H9 (cell line): Measurements from ENCODE around the gene BPIFB4. TPM values are rescaled to one million over a fixed set of nuclear protein-coding genes. Genes with fewer than 3 reads are reported as not detected.

Experiments used
- DNase-seq: peaks from one replicate; pipeline ENCODE4 v3.0.0-alpha.2; 2017
- H2AFZ ChIP-seq: one replicate; pipeline ENCODE4 v1.6.1; 2013; ENCODE audit warnings: mild to moderate bottlenecking, low read length, control low read depth, moderate library complexity
- H2AK5ac ChIP-seq: 2 replicates; pipeline ENCODE4 v1.6.1; 2013; ENCODE audit warnings: low read length, control low read depth, mixed read lengths; ENCODE audit not compliant: insufficient read length
- H2BK120ac ChIP-seq: one replicate; pipeline ENCODE4 v1.6.1; 2013; ENCODE audit warnings: low read depth, mild to moderate bottlenecking, low read length, control low read depth, inconsistent platforms; ENCODE audit not compliant: poor library complexity, severe bottlenecking
- H2BK12ac ChIP-seq: 2 replicates; pipeline ENCODE4 v1.6.1; 2013; ENCODE audit warnings: low read length, control low read depth, mixed read lengths, low read depth; ENCODE audit not compliant: insufficient read length
- H2BK15ac ChIP-seq: 2 replicates; pipeline ENCODE4 v1.6.1; 2013; ENCODE audit warnings: low read depth, low read length, control low read depth
- H2BK20ac ChIP-seq: one replicate; pipeline ENCODE4 v1.6.1; 2013; ENCODE audit warnings: low read depth, mild to moderate bottlenecking, low read length, control low read depth, inconsistent platforms; ENCODE audit not compliant: poor library complexity, severe bottlenecking
- H2BK5ac ChIP-seq: 2 replicates; pipeline ENCODE4 v1.6.1; 2013; ENCODE audit warnings: low read length, control low read depth, mixed read lengths; ENCODE audit not compliant: insufficient read length
- H3K14ac ChIP-seq: 2 replicates; pipeline ENCODE4 v1.6.1; 2013; ENCODE audit warnings: low read length, control low read depth; ENCODE audit not compliant: insufficient read depth
- H3K18ac ChIP-seq: 2 replicates; pipeline ENCODE4 v1.6.1; 2013; ENCODE audit warnings: low read depth, mild to moderate bottlenecking, mixed read lengths, low read length, control low read depth; ENCODE audit not compliant: insufficient read length
- H3K23ac ChIP-seq: 2 replicates; pipeline ENCODE4 v1.6.1; 2013; ENCODE audit warnings: low read length, control low read depth, mixed read lengths, low read depth; ENCODE audit not compliant: insufficient read length
- H3K23me2 ChIP-seq: 2 replicates; pipeline ENCODE4 v1.6.1; 2013; ENCODE audit warnings: low read depth, mild to moderate bottlenecking, mixed read lengths, low read length, control low read depth; ENCODE audit not compliant: insufficient read length, poor library complexity, severe bottlenecking
- H3K27ac ChIP-seq: 2 replicates; pipeline ENCODE4 v1.5.1; 2013; ENCODE audit warnings: low read length, control low read depth, mixed read lengths, low read depth; ENCODE audit not compliant: insufficient read length
- H3K27me3 ChIP-seq: 2 replicates; pipeline ENCODE4 v1.6.1; 2013; ENCODE audit warnings: low read length, control low read depth, inconsistent platforms; ENCODE audit not compliant: insufficient read depth
- H3K4ac ChIP-seq: 2 replicates; pipeline ENCODE4 v1.6.1; 2013; ENCODE audit warnings: low read depth, mild to moderate bottlenecking, control low read depth, inconsistent platforms, low read length, moderate library complexity
- H3K4me1 ChIP-seq: 2 replicates; pipeline ENCODE4 v1.6.1; 2013; ENCODE audit warnings: low read length, control low read depth, inconsistent platforms; ENCODE audit not compliant: insufficient read depth
- H3K4me2 ChIP-seq: 2 replicates; pipeline ENCODE4 v1.6.1; 2013; ENCODE audit warnings: low read length, control low read depth, mixed read lengths; ENCODE audit not compliant: insufficient read length, insufficient read depth
- H3K56ac ChIP-seq: 2 replicates; pipeline ENCODE4 v1.6.1; 2013; ENCODE audit warnings: low read depth, mild to moderate bottlenecking, mixed read lengths, low read length, control low read depth; ENCODE audit not compliant: insufficient read length
- H3K79me1 ChIP-seq: 2 replicates; pipeline ENCODE4 v1.6.1; 2013; ENCODE audit warnings: low read depth, mild to moderate bottlenecking, moderate library complexity, low read length, control low read depth, inconsistent platforms; ENCODE audit not compliant: insufficient read depth, poor library complexity, severe bottlenecking
- H3K79me2 ChIP-seq: 2 replicates; pipeline ENCODE4 v1.6.1; 2013; ENCODE audit warnings: low read length, control low read depth, inconsistent platforms; ENCODE audit not compliant: insufficient read depth
- H3K9ac ChIP-seq: 2 replicates; pipeline ENCODE4 v1.6.1; 2013; ENCODE audit warnings: low read length, control low read depth, mixed read lengths; ENCODE audit not compliant: insufficient read length; ENCODE audit errors: extremely low read depth
- H3K9me3 ChIP-seq: one replicate; pipeline ENCODE4 v1.6.1; 2013; ENCODE audit warnings: low read depth, low read length, inconsistent platforms; ENCODE audit not compliant: control insufficient read depth
- H3T11ph ChIP-seq: one replicate; pipeline ENCODE4 v1.6.1; 2013; ENCODE audit warnings: mild to moderate bottlenecking, low read length, control low read depth, inconsistent platforms
- H4K20me1 ChIP-seq: one replicate; pipeline ENCODE4 v1.6.1; 2013; ENCODE audit not compliant: control insufficient read depth, insufficient read length, insufficient read depth
- H4K5ac ChIP-seq: 2 replicates; pipeline ENCODE4 v1.6.1; 2013; ENCODE audit warnings: low read depth, mild to moderate bottlenecking, mixed read lengths, low read length, control low read depth; ENCODE audit not compliant: insufficient read length
- H4K8ac ChIP-seq: replicated peaks from 2 replicates; pipeline ENCODE4 v1.6.1; 2013; ENCODE audit warnings: low read length, control low read depth, mixed read lengths, low read depth; ENCODE audit not compliant: insufficient read length
- H4K91ac ChIP-seq: 2 replicates; pipeline ENCODE4 v1.6.1; 2013; ENCODE audit warnings: low read depth, mild to moderate bottlenecking, moderate library complexity, mixed read lengths, low read length, control low read depth; ENCODE audit not compliant: insufficient read length
- H3K27ac Mint-ChIP-seq, 3 experiments: 2 replicates in 2 of 3; 3 replicates in 1 of 3; pipeline ENCODE4 v1.8.0; 2020 to 2021; ENCODE audit warnings: mixed read lengths in 3 of 3, mild to moderate bottlenecking in 1 of 3, moderate library complexity in 1 of 3
- H3K27me3 Mint-ChIP-seq: 2 replicates; pipeline ENCODE4 v1.8.0; 2021; ENCODE audit warnings: low read depth, mild to moderate bottlenecking, moderate library complexity, mixed read lengths
- H3K36me3 Mint-ChIP-seq, 3 experiments: 2 replicates in 2 of 3; 3 replicates in 1 of 3; pipeline ENCODE4 v1.8.0; 2020 to 2021; ENCODE audit warnings: low read depth in 3 of 3, mixed read lengths in 3 of 3; ENCODE audit not compliant: insufficient read depth in 1 of 3
- H3K4me1 Mint-ChIP-seq, 2 experiments: 2 replicates each; pipeline ENCODE4 v1.8.0; 2020; ENCODE audit warnings: mixed read lengths in 2 of 2
- H3K4me3 Mint-ChIP-seq, 2 experiments: 2 replicates in 1 of 2; 3 replicates in 1 of 2; pipeline ENCODE4 v1.8.0; 2020 to 2021; ENCODE audit warnings: mild to moderate bottlenecking in 2 of 2, mixed read lengths in 2 of 2, moderate library complexity in 1 of 2
- H3K9me3 Mint-ChIP-seq, 2 experiments: 2 replicates in 1 of 2; 3 replicates in 1 of 2; pipeline ENCODE4 v1.8.0; 2020; ENCODE audit warnings: mild to moderate bottlenecking in 2 of 2, mixed read lengths in 2 of 2, moderate library complexity in 1 of 2
- CTCF ChIP-seq: fragments of 200-600 bp; sonication (generic); conservative IDR thresholded peaks from 3 replicates; pipeline ENCODE4 v1.8.0; 2021; ENCODE audit warnings: antibody characterized with exemption, mild to moderate bottlenecking
- WGBS: extraction: QIAGEN DNeasy Blood & Tissue Kit; methylation state at CpG from one replicate; pipeline ENCODE4 v1.1.7; 2013; ENCODE audit warnings: missing lambda C conversion rate, low lambda C conversion rate, mixed read lengths; ENCODE audit not compliant: insufficient read length; ENCODE audit errors: extremely low coverage; 5-methylcytosine and 5-hydroxymethylcytosine counted together
- total RNA-seq: library from RNA; stranded (reverse); gene quantifications from 2 replicates; pipeline ENCODE4 v1.2.1, GENCODE V29; 2021

BPIFB4 gene
- total RNA-seq, 1 experiment from 2014 or later = not detected

GRCh38 chr20:33059741-33060390 lies 19.6 kb upstream of the BPIFB4 start:
- peak; percentile 46 for DNase-seq
- Mint-ChIP-seq H3K27ac (0 out of 7 replicates have a peak overlapping the region, but pooled peaks of 1 of the 3 experiments have one; percentile 36), H3K4me3 (no peak overlapping the region), H3K27me3 (peaks cover 4% of the 10 kb centered on the region; the same call in 1 of the 2 replicates), H3K9me3 (no peaks in the 10 kb centered on the region), H3K4me1 (no peaks in the 10 kb centered on the region), H3K36me3 (no peaks in the 10 kb centered on the region)
- no peak overlapping the region for H4K91ac ChIP-seq
- no peak overlapping the region for H2AFZ ChIP-seq
- no peak overlapping the region for H3K4me2 ChIP-seq
- no peak overlapping the region for H3K27ac ChIP-seq
- H4K20me1 ChIP-seq = no peaks in the 10 kb centered on the region
- no peak overlapping the region for H3T11ph ChIP-seq
- no peak overlapping the region for H2BK20ac ChIP-seq
- no peaks in the 10 kb centered on the region for H3K4me1 ChIP-seq
- no peak overlapping the region for H2BK12ac ChIP-seq
- H3K27me3 ChIP-seq = no peaks in the 10 kb centered on the region
- H3K9me3 ChIP-seq = no peaks in the 10 kb centered on the region
- no peak overlapping the region for H2BK120ac ChIP-seq
- H3K79me1 ChIP-seq = no peaks in the 10 kb centered on the region
- no peak overlapping the region for H3K56ac ChIP-seq
- no peak overlapping the region for H4K5ac ChIP-seq
- no peaks in the 10 kb centered on the region for H3K23me2 ChIP-seq
- no peak overlapping the region for H3K18ac ChIP-seq
- no peak overlapping the region for H4K8ac ChIP-seq
- TF ChIP-seq CTCF = no peak
- H3K4ac ChIP-seq = no peak overlapping the region
- H3K14ac ChIP-seq = no peak overlapping the region
- H3K79me2 ChIP-seq = no peaks in the 10 kb centered on the region
- no peak overlapping the region for H2BK5ac ChIP-seq
- no CpG with 5 or more reads among the region's 22 CpGs for WGBS
- H2BK15ac ChIP-seq = no peak overlapping the region
- H2AK5ac ChIP-seq = no peak overlapping the region
- no peak overlapping the region for H3K9ac ChIP-seq
- no peak overlapping the region for H3K23ac ChIP-seq
